Thyroid gland (tissue), 4 donors: ENCODE results near the gene KCNK17. TPM values are rescaled to one million over a fixed set of nuclear protein-coding genes. Genes with fewer than 3 reads are reported as not detected.

ENCODE experiments used
- DNase-seq, 2 donors: peaks; one replicate each; pipeline ENCODE4 v3.0.0-alpha.2; 2019
- H3K27ac ChIP-seq, 3 donors: fragments of 200-600 bp; sonication (generic); 1 replicate in 2 of 3; 2 replicates in 1 of 3; pipeline ENCODE4 v1.5.1; 2016 to 2019; ENCODE audit warnings: mild to moderate bottlenecking in 1 of 3, moderate library complexity in 1 of 3
- H3K27me3 ChIP-seq: fragments of 200-600 bp; sonication (generic); one replicate; pipeline ENCODE4 v1.5.1; 2019
- H3K36me3 ChIP-seq, 2 donors: fragments of 200-600 bp; sonication (generic); one replicate each; pipeline ENCODE4 v1.5.1; 2016 to 2019
- H3K4me1 ChIP-seq, 2 donors: fragments of 200-600 bp; sonication (generic); one replicate each; pipeline ENCODE4 v1.5.1; 2017 to 2019
- H3K4me3 ChIP-seq, 3 donors: fragments of 200-600 bp; sonication (generic); replicated peaks in 1 of 3; 1 replicate in 2 of 3; 2 replicates in 1 of 3; pipeline ENCODE4 v1.5.1; 2016; ENCODE audit warnings: mild to moderate bottlenecking in 1 of 3
- H3K9me3 ChIP-seq: fragments of 200-600 bp; sonication (generic); one replicate; pipeline ENCODE4 v1.5.1; 2017
- POLR2A ChIP-seq, 2 donors: fragments of 450-650 bp; IDR thresholded peaks; one replicate each; pipeline ENCODE4 v1.6.1; 2017; ENCODE audit warnings: antibody characterized with exemption in 2 of 2, mild to moderate bottlenecking in 2 of 2, moderate library complexity in 1 of 2
- WGBS, 2 donors: methylation state at CpG; one replicate each; pipeline ENCODE4 v1.1.5; 2017; 5-methylcytosine and 5-hydroxymethylcytosine counted together
- intact Hi-C: fragments of 100-400 bp; cut with DNase I; formaldehyde crosslinking; loops from one replicate; pipeline ENCODE4 v1.15.1; 2023
- total RNA-seq, 4 donors: library from RNA; depleted of rRNA; stranded (reverse); fragments of >200 nt; gene quantifications; one replicate each; pipeline ENCODE4 v1.2.3, GENCODE V29; 2016
- TF ChIP-seq, protein P1 (sequence below), 6 experiments: fragments of 200-600 bp in 3 of 6; fragments of 450-650 bp in 3 of 6; sonication (generic) in 3 of 6; IDR thresholded peaks; one replicate each; pipeline ENCODE4 v1.5.1; 2016 to 2019; ENCODE audit warnings: antibody characterized with exemption in 6 of 6, mild to moderate bottlenecking in 2 of 6, inconsistent platforms in 1 of 6, moderate library complexity in 1 of 6

Gene KCNK17
- total RNA-seq, 4 donors from 2014 or later, result 1.1 to 11.5 (median 4.5) TPM

DNA sequence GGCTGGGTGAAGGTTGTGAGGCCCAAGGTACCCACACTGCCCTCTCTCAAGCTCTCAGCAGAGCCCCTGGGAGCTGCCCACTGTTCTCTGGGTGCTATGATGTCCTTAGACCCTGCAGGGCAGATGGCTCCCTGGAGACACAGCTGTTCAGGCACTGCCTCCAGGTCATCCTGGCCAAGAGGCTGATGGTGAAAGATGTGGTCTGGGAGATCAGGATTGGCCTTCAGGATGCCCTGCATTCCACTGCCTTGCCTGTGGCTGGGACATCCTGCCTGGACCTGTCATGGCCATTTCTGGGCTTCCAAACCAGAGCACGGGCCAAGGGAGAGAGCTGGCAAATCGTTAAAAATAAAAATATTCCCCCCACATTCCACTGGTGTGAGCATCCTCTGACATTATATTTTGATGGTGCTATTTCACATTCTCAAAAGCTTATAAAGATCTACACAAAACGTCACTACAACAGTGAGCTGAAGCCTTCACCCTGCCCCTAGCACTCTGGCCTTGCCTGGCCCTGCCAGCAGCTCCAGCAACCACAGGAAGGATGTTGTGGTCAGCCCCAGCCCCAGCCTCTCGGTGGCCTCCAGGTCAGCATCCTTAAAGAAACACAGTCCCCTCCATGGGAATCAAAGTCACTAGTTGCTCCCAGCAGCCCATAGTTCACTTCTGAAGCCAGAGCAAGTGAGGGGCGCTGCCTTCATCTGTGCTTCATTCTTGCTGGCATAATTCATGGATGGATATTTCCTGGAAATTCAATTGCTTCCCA lies 21.7 kb upstream of the KCNK17 start:
- whole genome bisulfite sequencing, 2 donors, result 43 to 57% methylated on average over 5 of the region's 5 CpGs
- H3K27me3 ChIP-seq, result no peaks in the 10 kb centered on the region
- H3K36me3 ChIP-seq, result no peaks in the 10 kb centered on the region
- H3K9me3 ChIP-seq, result no peaks in the 10 kb centered on the region
- intact Hi-C loops, result no loop called here
- H3K4me1 ChIP-seq, result peaks cover 26 to 32% of the 10 kb centered on the region in 2 donors
- TF ChIP-seq, protein P1, sequence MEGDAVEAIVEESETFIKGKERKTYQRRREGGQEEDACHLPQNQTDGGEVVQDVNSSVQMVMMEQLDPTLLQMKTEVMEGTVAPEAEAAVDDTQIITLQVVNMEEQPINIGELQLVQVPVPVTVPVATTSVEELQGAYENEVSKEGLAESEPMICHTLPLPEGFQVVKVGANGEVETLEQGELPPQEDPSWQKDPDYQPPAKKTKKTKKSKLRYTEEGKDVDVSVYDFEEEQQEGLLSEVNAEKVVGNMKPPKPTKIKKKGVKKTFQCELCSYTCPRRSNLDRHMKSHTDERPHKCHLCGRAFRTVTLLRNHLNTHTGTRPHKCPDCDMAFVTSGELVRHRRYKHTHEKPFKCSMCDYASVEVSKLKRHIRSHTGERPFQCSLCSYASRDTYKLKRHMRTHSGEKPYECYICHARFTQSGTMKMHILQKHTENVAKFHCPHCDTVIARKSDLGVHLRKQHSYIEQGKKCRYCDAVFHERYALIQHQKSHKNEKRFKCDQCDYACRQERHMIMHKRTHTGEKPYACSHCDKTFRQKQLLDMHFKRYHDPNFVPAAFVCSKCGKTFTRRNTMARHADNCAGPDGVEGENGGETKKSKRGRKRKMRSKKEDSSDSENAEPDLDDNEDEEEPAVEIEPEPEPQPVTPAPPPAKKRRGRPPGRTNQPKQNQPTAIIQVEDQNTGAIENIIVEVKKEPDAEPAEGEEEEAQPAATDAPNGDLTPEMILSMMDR (IDR thresholded peaks at IDR 0.05), result no peak
- TF ChIP-seq POLR2A (IDR thresholded peaks at IDR 0.05), result no peak
- H3K4me3 ChIP-seq, result no peak overlapping the region
- DNase-seq, result no peak
- H3K27ac ChIP-seq, result no peak overlapping the region

DNA sequence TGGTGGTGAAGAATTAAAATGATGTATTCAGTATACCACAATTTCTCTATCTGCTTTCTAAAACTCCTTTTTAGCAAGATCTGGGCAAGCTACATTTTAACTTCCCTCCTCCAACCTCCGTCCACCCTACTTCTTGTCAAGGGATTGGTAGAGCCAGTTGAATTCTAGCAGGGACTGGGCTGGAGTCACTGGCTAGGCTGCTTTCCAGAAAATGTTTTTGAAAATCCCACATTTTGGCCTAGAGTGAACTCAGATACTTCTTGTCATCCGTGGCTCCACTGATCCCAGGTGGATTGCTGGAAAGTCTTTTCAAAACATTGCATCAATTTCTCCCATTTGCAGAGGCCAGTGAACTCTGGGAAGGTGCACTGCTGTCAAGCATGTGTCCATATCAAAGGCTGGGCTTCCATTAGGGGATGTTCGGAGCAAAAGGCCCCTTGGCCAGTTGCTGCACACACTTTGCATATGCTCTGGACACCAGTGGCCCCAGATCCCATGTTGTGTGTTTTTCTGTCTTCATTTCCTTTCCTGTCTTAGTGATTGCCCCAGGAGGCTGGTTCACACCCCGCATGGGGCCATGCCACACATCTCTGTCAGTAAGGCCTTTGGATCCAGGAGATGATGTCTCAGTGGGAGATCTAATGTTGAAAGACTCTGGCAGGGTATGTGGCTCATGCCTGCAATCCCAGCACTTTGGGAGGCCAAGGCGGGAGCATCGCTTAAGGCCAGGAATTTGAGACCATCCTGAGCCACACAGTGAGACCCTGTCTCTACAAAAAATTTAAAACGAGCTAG lies 19.6 kb upstream of the KCNK17 start:
- Histone ChIP-seq H3K4me3 (no peak overlapping the region), H3K27ac (no peak overlapping the region), H3K4me1 (peaks cover 12 to 20% of the 10 kb centered on the region in 2 donors), H3K27me3 (no peaks in the 10 kb centered on the region), H3K36me3 (no peaks in the 10 kb centered on the region), H3K9me3 (no peaks in the 10 kb centered on the region)
- TF ChIP-seq, protein P1 (IDR thresholded peaks at IDR 0.05), result no peak
- no peak for TF ChIP-seq POLR2A (IDR thresholded peaks at IDR 0.05)
- DNase-seq, result no peak
- 77 to 86% methylated on average over 7 of the region's 7 CpGs for WGBS, 2 donors
- intact Hi-C loops, result no loop called here

DNA sequence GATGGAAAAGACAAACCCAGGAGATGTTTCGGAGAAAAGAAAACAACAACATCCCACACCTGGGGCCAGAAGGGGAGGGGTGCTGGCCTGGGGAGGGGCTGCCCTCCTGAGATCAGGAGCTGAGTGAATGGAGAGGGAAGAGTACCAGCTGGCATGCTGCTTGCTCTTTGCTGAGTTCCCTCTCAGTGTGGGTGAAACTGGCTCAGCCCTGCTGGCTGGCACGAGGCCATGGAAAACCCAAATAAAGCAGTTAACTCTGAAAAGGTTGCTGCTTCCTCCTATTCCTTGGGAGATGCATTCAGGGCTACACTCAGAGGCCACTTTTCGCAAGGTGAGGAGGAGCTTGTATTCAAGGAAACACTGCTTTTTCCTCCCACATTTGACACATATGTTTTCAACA lies 16.3 kb upstream of the KCNK17 start:
- H3K4me3 ChIP-seq, result no peak overlapping the region
- H3K9me3 ChIP-seq, result no peaks in the 10 kb centered on the region
- 33 to 35% methylated on average over 3 of the region's 3 CpGs for WGBS, 2 donors
- H3K27ac ChIP-seq, result no peak overlapping the region
- peaks cover 3 to 9% of the 10 kb centered on the region in 2 donors for H3K4me1 ChIP-seq
- H3K36me3 ChIP-seq, result no peaks in the 10 kb centered on the region
- H3K27me3 ChIP-seq, result no peaks in the 10 kb centered on the region
- TF ChIP-seq, protein P1 (IDR thresholded peaks at IDR 0.05), result no peak
- TF ChIP-seq POLR2A (IDR thresholded peaks at IDR 0.05), result no peak
- DNase-seq, result peak; percentile 80 to 82
- intact Hi-C loops, result no loop called here

DNA sequence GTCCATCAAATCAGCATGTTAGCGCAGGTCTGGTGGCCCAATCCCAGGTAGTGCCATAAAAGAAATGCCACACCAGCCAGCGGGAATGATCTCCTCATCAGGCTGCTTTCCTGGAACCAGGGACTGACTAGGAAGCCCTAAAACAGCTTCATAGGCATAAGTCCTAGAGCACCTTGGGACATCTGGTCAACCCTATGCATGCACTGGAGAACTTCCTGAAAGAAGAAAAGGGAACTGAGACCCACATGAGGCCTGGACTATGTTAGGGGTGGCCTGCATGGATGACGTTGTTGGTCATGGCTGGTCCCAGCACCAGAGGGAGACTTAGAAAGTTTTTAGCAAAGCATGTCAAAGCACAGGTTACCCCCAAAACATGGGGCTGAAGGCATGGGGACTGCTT lies 15.8 kb upstream of the KCNK17 start:
- Histone ChIP-seq H3K4me1 (peaks cover 3 to 9% of the 10 kb centered on the region in 2 donors), H3K36me3 (no peaks in the 10 kb centered on the region), H3K27ac (no peak overlapping the region), H3K4me3 (no peak overlapping the region), H3K9me3 (no peaks in the 10 kb centered on the region), H3K27me3 (no peaks in the 10 kb centered on the region)
- TF ChIP-seq, protein P1 (IDR thresholded peaks at IDR 0.05), result no peak
- TF ChIP-seq POLR2A (IDR thresholded peaks at IDR 0.05), result no peak
- 76 to 85% methylated on average over 3 of the region's 3 CpGs for WGBS, 2 donors
- no peak for DNase-seq
- intact Hi-C loops, result no loop called here

DNA sequence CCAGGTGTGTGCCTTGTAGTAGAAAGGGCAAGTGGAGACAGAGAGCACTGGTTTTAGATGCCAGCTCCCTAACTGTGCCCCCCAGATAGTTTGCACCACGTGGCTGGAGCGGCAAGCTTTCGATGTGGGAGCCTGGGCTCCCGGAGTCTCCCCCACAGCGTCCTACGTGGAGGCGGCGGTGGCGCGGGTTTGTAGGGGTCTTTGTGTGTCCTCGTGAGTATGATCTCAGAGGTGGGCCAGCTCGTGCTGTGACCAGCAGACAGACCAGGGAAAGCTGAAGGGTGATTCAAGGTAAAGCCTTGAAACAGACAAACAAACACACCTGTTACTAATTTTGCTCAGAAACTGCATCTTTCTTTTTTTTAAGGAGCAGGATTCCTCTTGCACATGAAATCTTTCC lies 13.8 kb upstream of the KCNK17 start:
- no peak for TF ChIP-seq POLR2A (IDR thresholded peaks at IDR 0.05)
- TF ChIP-seq, protein P1 (IDR thresholded peaks at IDR 0.05), result no peak
- Histone ChIP-seq H3K36me3 (no peaks in the 10 kb centered on the region), H3K4me1 (peaks cover 5 to 9% of the 10 kb centered on the region in 2 donors), H3K27me3 (no peaks in the 10 kb centered on the region), H3K9me3 (no peaks in the 10 kb centered on the region), H3K27ac (no peak overlapping the region), H3K4me3 (no peak overlapping the region)
- no peak for DNase-seq
- WGBS, 2 donors, result 67 to 82% methylated on average over 12 of the region's 12 CpGs
- intact Hi-C loops, result no loop called here
